GM23248 (cell line): ENCODE data around the gene VPS51.

Experiments used
- EZH2 ChIP-seq: fragments of 200-600 bp; sonication (generic); IDR thresholded peaks from 2 replicates; pipeline ENCODE4 v1.6.1; 2018; ENCODE audit warnings: antibody characterized with exemption, mild to moderate bottlenecking; ENCODE audit not compliant: insufficient read depth, poor library complexity, severe bottlenecking
- EZH2phosphoT487 ChIP-seq: fragments of 200-600 bp; sonication (generic); IDR thresholded peaks from 2 replicates; pipeline ENCODE4 v1.6.1; 2018; ENCODE audit warnings: antibody characterized with exemption, moderate library complexity, mild to moderate bottlenecking, low read depth; ENCODE audit not compliant: insufficient read depth

GRCh38 chr11:65112546-65113360 lies 16.7 kb downstream of the VPS51 start:
- TF ChIP-seq EZH2 (no peak), EZH2phosphoT487 (no peak)
